HL-60/S4 (cell line): ENCODE measurements around the gene MAGEH1.

Experiments used
- in situ Hi-C: fragments of 300-500 bp; cut with MboI; formaldehyde crosslinking; loops from 2 replicates; pipeline ENCODE4 v1.14.3; 2022; ENCODE audit warnings: low sequenced_read_pairs

Gene MAGEH1

DNA sequence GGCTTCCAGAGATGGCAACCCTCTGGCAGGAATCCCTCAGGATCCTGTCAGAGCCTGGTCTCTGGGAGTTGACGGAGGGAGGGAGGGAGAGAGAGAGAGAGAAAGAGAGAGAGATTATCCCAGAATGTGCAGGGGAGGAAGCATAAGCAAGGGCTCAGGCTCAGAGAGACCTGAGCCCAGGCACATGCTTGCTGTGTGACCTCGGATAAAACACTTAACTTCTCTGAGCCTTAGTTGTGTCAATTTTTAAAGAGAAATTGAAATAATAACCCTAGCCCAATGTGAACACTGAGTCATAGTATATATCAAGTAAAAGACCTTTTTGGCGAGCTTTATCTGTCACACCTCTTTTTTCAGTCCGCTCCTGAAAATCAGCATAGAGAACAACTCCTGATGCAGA, 38.2 kb downstream of the MAGEH1 start:
- in situ Hi-C loops = no loop called here

DNA sequence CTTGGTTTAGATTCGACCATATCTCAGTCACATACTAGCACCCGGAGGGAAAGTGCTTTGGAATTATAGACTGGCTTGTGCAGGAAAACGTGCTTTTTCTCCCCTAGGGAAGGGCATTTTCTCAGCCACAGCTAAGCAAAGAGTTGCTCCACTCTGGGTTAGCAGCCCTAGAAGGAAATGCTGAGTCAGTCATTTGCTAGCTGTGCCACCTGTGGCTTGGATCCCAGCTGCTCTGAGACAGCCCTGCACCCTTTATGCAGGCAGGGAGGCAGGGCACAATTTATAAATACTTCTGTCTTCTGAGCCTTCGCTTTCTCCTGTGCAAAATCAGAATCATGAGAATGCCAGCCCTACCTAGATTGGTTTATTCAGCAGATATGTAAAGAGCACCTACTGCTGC, 39.0 kb downstream of the MAGEH1 start:
- in situ Hi-C loops = no loop called here
